ENCODE data around the gene WWOX.
A peak's percentile ranks its signal among the peaks of the same experiment; 100 is the strongest.
"Not testable (repeated sequence)": the region's sequence is repeated elsewhere in the genome, so short reads cannot be mapped to it uniquely, and the experiment has no call there.

WWOX gene

DNA sequence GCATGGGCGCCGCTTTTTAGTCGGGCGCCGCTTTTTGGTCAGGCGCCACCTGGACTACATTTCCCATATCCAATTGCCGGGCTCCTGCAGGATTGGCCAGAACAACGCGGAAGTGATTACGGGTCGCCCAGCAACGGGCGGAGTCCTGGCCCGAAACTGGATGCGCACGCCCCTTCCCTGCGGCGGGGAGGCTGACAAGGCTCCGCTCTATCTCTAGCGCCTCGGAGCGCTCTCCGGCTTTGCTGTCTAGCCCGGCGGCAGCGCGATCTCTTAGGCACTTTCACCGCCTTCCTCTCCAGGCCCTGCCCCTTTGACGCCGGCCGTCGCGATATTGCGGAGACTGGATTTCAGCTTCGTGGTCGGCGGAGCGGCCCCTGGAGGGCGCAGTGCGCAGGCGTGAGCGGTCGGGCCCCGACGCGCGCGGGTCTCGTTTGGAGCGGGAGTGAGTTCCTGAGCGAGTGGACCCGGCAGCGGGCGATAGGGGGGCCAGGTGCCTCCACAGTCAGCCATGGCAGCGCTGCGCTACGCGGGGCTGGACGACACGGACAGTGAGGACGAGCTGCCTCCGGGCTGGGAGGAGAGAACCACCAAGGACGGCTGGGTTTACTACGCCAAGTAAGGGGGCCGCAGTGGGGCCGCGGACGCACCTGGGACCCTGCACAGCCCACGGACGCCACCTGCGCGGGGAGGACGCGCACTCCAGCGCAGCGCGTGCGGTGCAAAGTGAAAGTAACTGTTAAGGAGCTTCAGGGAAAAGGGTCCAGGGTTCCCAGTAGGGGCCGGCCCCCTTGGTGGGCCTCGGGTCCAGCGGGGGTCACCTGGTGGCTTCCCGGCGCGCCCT lies at the start of gene WWOX:
Gene WWOX, plus strand, starts transcription at position 384 of the 841 bp plus-strand sequence.
- TF ChIP-seq JUND (IDR thresholded peaks at IDR 0.05; ENCODE audit: low read depth) = no peak; the same call in 1 of the 2 replicates
- in situ Hi-C loops (cut with HindIII; ENCODE audit: low pct_unique_long_range_greater_than_20kb, low sequenced_read_pairs) = no loop called here
- DNase-seq (ENCODE audit: low read depth in 1 of 2, low spot score in 1 of 2) = peak; percentile 87 to 98

GRCh38 chr16:78050734-78051400 lies 48.6 kb upstream of the WWOX start:
- peak in 1 of 2 experiments; percentile 7 for DNase-seq (ENCODE audit: low read depth in 1 of 2, low spot score in 1 of 2)
- in situ Hi-C loops (cut with HindIII; ENCODE audit: low pct_unique_long_range_greater_than_20kb, low sequenced_read_pairs) = no loop called here
- peak; percentile 48; the same call in 1 of the 2 replicates for TF ChIP-seq JUND (IDR thresholded peaks at IDR 0.05; ENCODE audit: low read depth)

DNA sequence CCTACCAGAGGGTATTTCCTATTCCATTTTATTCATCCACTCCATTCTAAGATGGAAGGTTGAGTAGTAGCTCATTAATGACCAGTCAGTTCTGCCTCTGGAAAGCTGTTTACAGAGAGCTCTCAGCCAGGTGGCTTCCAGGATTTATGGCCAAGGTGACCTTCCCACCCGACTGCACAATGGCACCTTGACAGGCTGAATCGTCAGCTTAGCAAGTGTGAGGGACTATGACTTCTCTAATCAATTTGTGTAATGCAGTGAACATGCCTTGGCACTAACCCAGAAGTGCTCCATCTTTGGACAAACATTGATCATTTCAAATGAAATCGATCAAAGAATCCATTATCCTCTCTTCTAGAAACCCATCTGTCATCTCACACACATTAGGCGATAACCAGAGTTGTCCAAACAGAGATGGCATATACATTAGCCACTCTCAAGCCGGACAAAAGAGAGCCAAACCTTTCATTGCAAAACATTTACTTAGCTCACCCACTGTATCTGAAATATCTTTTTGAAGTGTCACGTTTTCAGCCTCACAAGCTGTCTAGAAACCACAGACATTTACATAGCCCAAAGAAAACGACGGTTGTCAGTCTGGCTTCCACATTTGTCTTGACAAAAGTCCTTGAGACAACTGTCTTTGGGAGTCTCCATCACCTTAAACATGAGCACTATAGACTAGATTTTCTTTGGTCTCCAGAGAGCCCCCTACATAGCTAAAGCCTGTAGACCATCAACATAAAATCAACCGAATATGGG lies 41.5 kb upstream of the WWOX start:
- no peak for DNase-seq (ENCODE audit: low read depth in 1 of 2, low spot score in 1 of 2)
- no peak for TF ChIP-seq JUND (IDR thresholded peaks at IDR 0.05; ENCODE audit: low read depth)
- in situ Hi-C loops (cut with HindIII; ENCODE audit: low pct_unique_long_range_greater_than_20kb, low sequenced_read_pairs) = no loop called here

- DNase-seq (ENCODE audit: low read depth in 1 of 2, low spot score in 1 of 2); in situ Hi-C loops (cut with HindIII; ENCODE audit: low pct_unique_long_range_greater_than_20kb, low sequenced_read_pairs): not testable (repeated sequence)
Measured at GRCh38 chr16:78059806-78060205, 39.6 kb upstream of the WWOX start.

- in situ Hi-C loops (cut with HindIII; ENCODE audit: low pct_unique_long_range_greater_than_20kb, low sequenced_read_pairs) = no loop called here
- no peak for TF ChIP-seq JUND (IDR thresholded peaks at IDR 0.05; ENCODE audit: low read depth)
- no peak for DNase-seq (ENCODE audit: low read depth in 1 of 2, low spot score in 1 of 2)
Measured at GRCh38 chr16:78060295-78060694, 39.2 kb upstream of the WWOX start.

- in situ Hi-C loops (cut with HindIII; ENCODE audit: low pct_unique_long_range_greater_than_20kb, low sequenced_read_pairs) = no loop called here
- no peak for TF ChIP-seq JUND (IDR thresholded peaks at IDR 0.05; ENCODE audit: low read depth)
- no peak for DNase-seq (ENCODE audit: low read depth in 1 of 2, low spot score in 1 of 2)
Measured at GRCh38 chr16:78060809-78061208, 38.6 kb upstream of the WWOX start.

DNA sequence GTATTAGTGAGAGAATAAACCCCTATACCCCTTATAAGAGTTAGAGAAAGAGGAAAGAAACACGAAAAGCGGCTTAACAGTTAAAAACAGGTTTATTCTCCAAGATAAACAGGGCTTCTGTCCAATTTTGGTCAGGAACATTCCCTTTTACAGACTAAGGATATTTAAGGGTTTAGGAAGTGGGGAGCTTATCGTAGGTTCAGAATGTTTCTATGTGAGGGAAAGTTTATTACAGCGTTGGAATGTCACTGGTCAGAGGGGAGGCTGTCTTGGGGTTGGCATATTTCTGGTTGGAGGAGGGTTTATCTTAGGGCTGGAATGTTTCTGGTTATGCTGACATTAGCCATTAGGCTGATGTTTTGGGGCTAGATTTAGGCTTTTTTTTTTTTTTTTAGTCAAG lies 34.1 kb upstream of the WWOX start:
- in situ Hi-C loops (cut with HindIII; ENCODE audit: low pct_unique_long_range_greater_than_20kb, low sequenced_read_pairs) = no loop called here
- no peak for DNase-seq (ENCODE audit: low read depth in 1 of 2, low spot score in 1 of 2)
- TF ChIP-seq JUND (IDR thresholded peaks at IDR 0.05; ENCODE audit: low read depth) = no peak

DNA sequence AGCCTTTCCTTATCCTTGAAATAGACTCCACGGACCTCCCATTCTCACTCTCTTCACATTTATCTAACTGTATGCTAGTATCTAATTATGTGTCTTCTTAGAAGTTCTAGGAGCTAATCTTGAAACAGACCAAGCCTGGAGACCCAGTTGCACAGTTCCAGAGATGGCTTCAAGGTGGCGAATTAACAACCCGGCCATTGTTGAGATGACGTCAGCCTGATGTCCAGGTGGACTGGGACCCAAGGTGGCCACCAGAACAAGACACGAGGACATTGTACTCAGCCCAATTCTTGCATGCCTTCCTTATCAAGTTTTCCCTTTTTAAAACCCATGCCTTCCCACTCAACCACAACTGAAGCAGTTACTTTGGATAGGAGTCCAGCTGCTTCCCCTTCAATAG lies 29.5 kb upstream of the WWOX start:
- in situ Hi-C loops (cut with HindIII; ENCODE audit: low pct_unique_long_range_greater_than_20kb, low sequenced_read_pairs) = no loop called here
- no peak for TF ChIP-seq JUND (IDR thresholded peaks at IDR 0.05; ENCODE audit: low read depth)
- DNase-seq (ENCODE audit: low read depth in 1 of 2, low spot score in 1 of 2) = no peak

DNA sequence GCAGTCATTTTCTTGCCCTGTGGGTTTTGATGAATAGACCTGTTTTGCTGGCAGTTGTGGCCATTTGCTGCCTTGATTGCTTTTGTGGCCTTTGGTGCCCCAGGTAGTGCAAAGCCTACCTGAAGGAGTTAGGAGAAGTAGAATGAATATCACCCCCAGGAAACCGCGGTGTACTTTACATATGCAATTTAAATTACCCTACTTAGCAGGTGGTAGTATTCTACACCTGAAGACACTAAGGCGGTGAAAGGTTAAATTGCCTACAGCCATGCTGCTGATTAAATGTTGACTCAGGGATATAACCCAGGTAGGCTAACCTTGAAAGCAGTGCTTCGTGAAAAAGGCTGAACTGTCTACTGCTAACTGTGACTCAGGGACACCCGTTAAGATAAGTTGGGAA lies 27.2 kb upstream of the WWOX start:
- in situ Hi-C loops (cut with HindIII; ENCODE audit: low pct_unique_long_range_greater_than_20kb, low sequenced_read_pairs) = no loop called here
- no peak for TF ChIP-seq JUND (IDR thresholded peaks at IDR 0.05; ENCODE audit: low read depth)
- DNase-seq (ENCODE audit: low read depth in 1 of 2, low spot score in 1 of 2) = peak; percentile 24 to 63

DNA sequence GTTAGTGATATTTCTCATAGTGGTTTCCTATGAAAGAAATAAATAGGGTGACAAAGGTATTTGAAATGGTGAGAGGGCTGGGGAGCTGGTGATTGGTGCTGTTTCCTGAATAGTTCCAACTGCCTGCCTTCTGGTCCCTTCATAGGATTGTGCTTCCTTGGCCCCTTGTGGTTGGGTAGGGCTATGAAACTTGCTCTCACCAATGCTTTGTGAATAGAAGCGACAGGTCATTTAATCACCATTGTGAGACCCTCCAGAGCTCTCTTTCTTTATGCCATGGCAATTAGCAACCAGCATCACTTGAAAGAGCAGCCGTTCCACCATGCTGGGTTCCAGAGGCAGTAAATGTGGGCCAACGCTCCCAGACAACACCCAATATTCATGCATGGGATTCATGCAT lies 23.7 kb upstream of the WWOX start:
- no peak for DNase-seq (ENCODE audit: low read depth in 1 of 2, low spot score in 1 of 2)
- no peak for TF ChIP-seq JUND (IDR thresholded peaks at IDR 0.05; ENCODE audit: low read depth)
- in situ Hi-C loops (cut with HindIII; ENCODE audit: low pct_unique_long_range_greater_than_20kb, low sequenced_read_pairs) = no loop called here

GRCh38 chr16:78081341-78081740 lies 18.1 kb upstream of the WWOX start:
- no peak for DNase-seq (ENCODE audit: low read depth in 1 of 2, low spot score in 1 of 2)
- no peak for TF ChIP-seq JUND (IDR thresholded peaks at IDR 0.05; ENCODE audit: low read depth)
- in situ Hi-C loops (cut with HindIII; ENCODE audit: low pct_unique_long_range_greater_than_20kb, low sequenced_read_pairs) = no loop called here

DNA sequence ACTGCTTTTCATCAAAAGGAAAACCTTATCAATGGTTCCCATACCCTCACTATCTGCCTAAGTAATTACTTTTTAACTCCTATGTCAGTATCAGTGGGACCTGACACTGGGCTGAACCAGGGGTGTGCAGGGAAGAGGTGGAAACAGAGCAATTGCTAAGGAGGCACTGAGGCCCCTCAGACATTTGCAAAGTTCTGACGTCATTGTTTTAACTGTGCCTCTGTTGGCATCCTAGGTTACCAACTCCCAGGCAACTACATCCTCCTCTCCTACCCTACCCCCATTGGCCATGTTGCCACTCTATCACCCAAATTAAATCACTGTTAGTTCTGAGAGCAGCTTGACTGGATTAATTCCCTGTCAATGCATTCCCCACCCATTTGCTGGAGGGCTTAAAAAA lies 8.0 kb upstream of the WWOX start:
- in situ Hi-C loops (cut with HindIII; ENCODE audit: low pct_unique_long_range_greater_than_20kb, low sequenced_read_pairs) = no loop called here

DNA sequence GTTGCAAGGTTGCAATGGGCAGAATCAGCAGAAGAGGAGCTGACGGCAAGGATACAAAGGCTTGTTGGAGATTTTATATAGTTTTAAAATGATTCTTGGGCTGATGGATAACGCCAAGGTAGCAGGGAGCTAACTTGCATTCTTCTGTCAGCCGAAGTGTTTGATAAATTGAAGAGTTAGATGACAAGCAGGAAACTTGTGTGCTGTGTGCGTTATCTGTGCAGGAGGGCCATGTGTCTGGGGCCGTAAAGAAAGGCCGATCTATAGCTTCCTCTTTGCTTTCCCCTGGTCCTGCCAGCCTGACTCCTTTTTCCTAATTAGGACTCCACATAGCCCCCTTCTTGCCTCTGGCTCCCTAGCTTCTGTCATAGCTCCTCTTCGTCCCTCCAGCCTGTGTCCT lies 6.7 kb upstream of the WWOX start:
- TF ChIP-seq JUND (IDR thresholded peaks at IDR 0.05; ENCODE audit: low read depth) = no peak
- in situ Hi-C loops (cut with HindIII; ENCODE audit: low pct_unique_long_range_greater_than_20kb, low sequenced_read_pairs) = no loop called here
- DNase-seq (ENCODE audit: low read depth in 1 of 2, low spot score in 1 of 2) = no peak

More for the DNA sequence above, 8.0 kb upstream of the WWOX start:
- DNase-seq (ENCODE audit: low read depth in 1 of 2, low spot score in 1 of 2) = no peak
- no peak for TF ChIP-seq JUND (IDR thresholded peaks at IDR 0.05; ENCODE audit: low read depth)
